Spleen (tissue), 7 donors: ENCODE data around the gene SIRPA.

Source experiments
- CTCF ChIP-seq, 11 experiments: fragments of 200-600 bp in 7 of 11; fragments of 450-650 bp in 4 of 11; sonication (generic) in 4 of 11; IDR thresholded peaks in 8 of 11; conservative IDR thresholded peaks in 3 of 11; 1 replicate in 7 of 11; 2 replicates in 4 of 11; pipeline versions ENCODE4 v1.4.0 to v1.8.0; 2016 to 2021; ENCODE audit warnings: antibody characterized with exemption in 11 of 11, inconsistent platforms in 4 of 11, mild to moderate bottlenecking in 1 of 11
- POLR2A ChIP-seq, 3 donors: fragments of 450-650 bp; IDR thresholded peaks; one replicate each; pipeline ENCODE4 v1.5.1; 2017; ENCODE audit warnings: antibody characterized with exemption in 3 of 3, mild to moderate bottlenecking in 1 of 3
- POLR2AphosphoS5 ChIP-seq, 3 donors: sonication (generic); formaldehyde crosslinking; IDR thresholded peaks; one replicate each; pipeline ENCODE4 v1.5.1; 2017; ENCODE audit warnings: antibody characterized with exemption in 3 of 3
- donor health status: DM: no; HTN: no; CAD: no; lungs with moderate emphysema.
- donor health status: DM: no; HTN: no; CAD: no.
- donor health status: DM: no; HTN: no; CAD: no.

DNA sequence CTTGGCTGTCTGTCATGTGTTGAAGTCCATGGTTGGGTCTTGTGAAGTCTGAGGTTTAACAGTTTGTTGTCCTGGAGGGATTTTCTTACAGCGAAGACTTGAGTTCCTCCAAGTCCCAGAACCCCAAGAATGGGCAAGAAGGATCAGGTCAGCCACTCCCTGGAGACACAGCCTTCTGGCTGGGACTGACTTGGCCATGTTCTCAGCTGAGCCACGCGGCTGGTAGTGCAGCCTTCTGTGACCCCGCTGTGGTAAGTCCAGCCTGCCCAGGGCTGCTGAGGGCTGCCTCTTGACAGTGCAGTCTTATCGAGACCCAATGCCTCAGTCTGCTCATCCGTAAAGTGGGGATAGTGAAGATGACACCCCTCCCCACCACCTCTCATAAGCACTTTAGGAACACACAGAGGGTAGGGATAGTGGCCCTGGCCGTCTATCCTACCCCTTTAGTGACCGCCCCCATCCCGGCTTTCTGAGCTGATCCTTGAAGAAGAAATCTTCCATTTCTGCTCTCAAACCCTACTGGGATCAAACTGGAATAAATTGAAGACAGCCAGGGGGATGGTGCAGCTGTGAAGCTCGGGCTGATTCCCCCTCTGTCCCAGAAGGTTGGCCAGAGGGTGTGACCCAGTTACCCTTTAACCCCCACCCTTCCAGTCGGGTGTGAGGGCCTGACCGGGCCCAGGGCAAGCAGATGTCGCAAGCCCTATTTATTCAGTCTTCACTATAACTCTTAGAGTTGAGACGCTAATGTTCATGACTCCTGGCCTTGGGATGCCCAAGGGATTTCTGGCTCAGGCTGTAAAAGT lies 43.5 kb downstream of the SIRPA start:
- TF ChIP-seq CTCF (IDR thresholded peaks at IDR 0.05 in 8 of 11, conservative IDR thresholded peaks at IDR 0.05 in 3 of 11) = no peak
- no peak for TF ChIP-seq POLR2AphosphoS5 (IDR thresholded peaks at IDR 0.05)
- no peak for TF ChIP-seq POLR2A (IDR thresholded peaks at IDR 0.05)
